ENCODE data around the gene SGK1. TPM values are rescaled to one million over a fixed set of nuclear protein-coding genes. Genes with fewer than 3 reads are reported as not detected.

The SGK1 gene
- total RNA-seq, 1 experiment from 2014 or later: 7.8 TPM

DNA sequence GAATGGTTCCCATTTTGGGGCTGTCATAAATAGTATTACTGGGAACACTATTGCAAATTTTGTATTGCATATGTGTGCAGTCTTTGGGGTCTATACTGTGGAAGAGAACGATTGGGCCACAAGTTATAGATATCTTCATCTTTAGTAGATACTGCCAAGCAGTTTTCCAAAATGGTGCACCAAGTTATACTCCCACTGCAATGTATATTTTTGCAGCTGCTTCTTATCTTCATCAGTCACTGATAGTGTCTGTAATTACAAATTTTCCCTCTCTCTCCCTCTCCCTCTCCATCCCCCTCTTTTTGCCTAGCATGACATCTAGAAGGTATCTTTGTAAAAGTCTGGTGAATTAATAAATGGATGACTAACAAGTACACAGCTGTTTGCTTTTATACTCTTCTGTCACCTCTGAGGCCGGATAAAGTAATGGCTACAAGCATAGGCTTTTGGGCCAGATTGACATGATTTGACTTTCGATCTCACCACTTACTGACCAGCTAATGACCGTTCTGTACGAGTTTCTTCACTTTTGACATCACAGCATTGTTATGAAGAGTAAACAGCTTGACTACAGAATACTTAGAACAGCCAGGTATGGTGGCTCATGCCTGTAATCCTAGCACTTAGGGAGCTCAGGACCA is 152.2 kb downstream of the SGK1 start:
- WGBS (ENCODE audit: extremely low coverage, insufficient read length, low lambda C conversion rate): no CpG with 5 or more reads among the region's 5 CpGs
- Mint-ChIP-seq H3K27me3 (ENCODE audit: low read depth) (no peaks in the 10 kb centered on the region), H3K27ac (no peak overlapping the region), H3K4me1 (peaks cover 10 to 11% of the 10 kb centered on the region in 2 experiments), H3K36me3 (ENCODE audit: insufficient read depth in 1 of 3, low read depth in 3 of 3) (peaks cover 12 to 24% (median 20%) of the 10 kb centered on the region in 3 experiments; a peak in 6 of 7 replicates), H3K9me3 (no peaks in the 10 kb centered on the region; a peak in 1 of 5 replicates), H3K4me3 (no peak overlapping the region)
- Histone ChIP-seq H4K20me1 (ENCODE audit: control insufficient read depth, insufficient read depth, insufficient read length) (no peaks in the 10 kb centered on the region), H2BK12ac (ENCODE audit: insufficient read length, low read depth, low read length) (no peak overlapping the region), H2BK15ac (ENCODE audit: low read depth, low read length) (no peak overlapping the region), H3K23me2 (ENCODE audit: insufficient read length, low read depth, low read length, poor library complexity, severe bottlenecking) (no peaks in the 10 kb centered on the region), H3K27ac (ENCODE audit: insufficient read length, low read depth, low read length) (no peak overlapping the region), H3K79me2 (ENCODE audit: insufficient read depth, low read length) (no peaks in the 10 kb centered on the region), H3K56ac (ENCODE audit: insufficient read length, low read depth, low read length) (no peak overlapping the region), H3K14ac (ENCODE audit: insufficient read depth, low read length) (no peak overlapping the region), H4K8ac (replicated peaks; ENCODE audit: insufficient read length, low read depth, low read length) (no peak overlapping the region), H3T11ph (ENCODE audit: low read length) (no peak overlapping the region), H3K23ac (ENCODE audit: insufficient read length, low read depth, low read length) (no peak overlapping the region), H3K4me1 (ENCODE audit: insufficient read depth, low read length) (no peaks in the 10 kb centered on the region; the same call in 1 of the 2 replicates), H3K9ac (ENCODE audit: extremely low read depth, insufficient read length, low read length) (no peak overlapping the region), H2BK20ac (ENCODE audit: low read depth, low read length, poor library complexity, severe bottlenecking) (no peak overlapping the region), H3K9me3 (ENCODE audit: control insufficient read depth, low read depth, low read length) (no peaks in the 10 kb centered on the region), H2AFZ (ENCODE audit: low read length) (no peak overlapping the region), H2BK5ac (ENCODE audit: insufficient read length, low read length) (no peak overlapping the region), H3K27me3 (ENCODE audit: insufficient read depth, low read length) (no peaks in the 10 kb centered on the region), H4K91ac (ENCODE audit: insufficient read length, low read depth, low read length) (no peak overlapping the region), H2BK120ac (ENCODE audit: low read depth, low read length, poor library complexity, severe bottlenecking) (no peak overlapping the region), H3K4ac (ENCODE audit: low read depth, low read length) (no peak overlapping the region), H3K79me1 (ENCODE audit: insufficient read depth, low read depth, low read length, poor library complexity, severe bottlenecking) (no peaks in the 10 kb centered on the region), H4K5ac (ENCODE audit: insufficient read length, low read depth, low read length) (no peak overlapping the region), H3K4me2 (ENCODE audit: insufficient read depth, insufficient read length, low read length) (no peak overlapping the region), H3K18ac (ENCODE audit: insufficient read length, low read depth, low read length) (no peak overlapping the region), H2AK5ac (ENCODE audit: insufficient read length, low read length) (no peak overlapping the region)
- DNase-seq: no peak
- TF ChIP-seq, protein P1, sequence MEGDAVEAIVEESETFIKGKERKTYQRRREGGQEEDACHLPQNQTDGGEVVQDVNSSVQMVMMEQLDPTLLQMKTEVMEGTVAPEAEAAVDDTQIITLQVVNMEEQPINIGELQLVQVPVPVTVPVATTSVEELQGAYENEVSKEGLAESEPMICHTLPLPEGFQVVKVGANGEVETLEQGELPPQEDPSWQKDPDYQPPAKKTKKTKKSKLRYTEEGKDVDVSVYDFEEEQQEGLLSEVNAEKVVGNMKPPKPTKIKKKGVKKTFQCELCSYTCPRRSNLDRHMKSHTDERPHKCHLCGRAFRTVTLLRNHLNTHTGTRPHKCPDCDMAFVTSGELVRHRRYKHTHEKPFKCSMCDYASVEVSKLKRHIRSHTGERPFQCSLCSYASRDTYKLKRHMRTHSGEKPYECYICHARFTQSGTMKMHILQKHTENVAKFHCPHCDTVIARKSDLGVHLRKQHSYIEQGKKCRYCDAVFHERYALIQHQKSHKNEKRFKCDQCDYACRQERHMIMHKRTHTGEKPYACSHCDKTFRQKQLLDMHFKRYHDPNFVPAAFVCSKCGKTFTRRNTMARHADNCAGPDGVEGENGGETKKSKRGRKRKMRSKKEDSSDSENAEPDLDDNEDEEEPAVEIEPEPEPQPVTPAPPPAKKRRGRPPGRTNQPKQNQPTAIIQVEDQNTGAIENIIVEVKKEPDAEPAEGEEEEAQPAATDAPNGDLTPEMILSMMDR (conservative IDR thresholded peaks at IDR 0.05): no peak
